Stimulated activated CD4-positive, alpha-beta T cell treated with anti-CD3 and anti-CD28 coated beads, Interleukin-15, amount 100 ng/mL, for 24 hours (primary cell): ENCODE results near the gene C2CD3.
"Not testable (repeated sequence)": the region's sequence is repeated elsewhere in the genome, so short reads cannot be mapped to it uniquely, and the experiment has no call there.

Experiments used
- DNase-seq: peaks from one replicate; pipeline ENCODE4 v3.0.0-alpha.2; 2020

C2CD3 gene

GRCh38 chr11:74066663-74067062, 104.1 kb downstream of the C2CD3 start:
- DNase-seq = not testable (repeated sequence)

- DNase-seq = not testable (repeated sequence)
Observed at GRCh38 chr11:74065534-74065933, 105.3 kb downstream of the C2CD3 start.

DNA sequence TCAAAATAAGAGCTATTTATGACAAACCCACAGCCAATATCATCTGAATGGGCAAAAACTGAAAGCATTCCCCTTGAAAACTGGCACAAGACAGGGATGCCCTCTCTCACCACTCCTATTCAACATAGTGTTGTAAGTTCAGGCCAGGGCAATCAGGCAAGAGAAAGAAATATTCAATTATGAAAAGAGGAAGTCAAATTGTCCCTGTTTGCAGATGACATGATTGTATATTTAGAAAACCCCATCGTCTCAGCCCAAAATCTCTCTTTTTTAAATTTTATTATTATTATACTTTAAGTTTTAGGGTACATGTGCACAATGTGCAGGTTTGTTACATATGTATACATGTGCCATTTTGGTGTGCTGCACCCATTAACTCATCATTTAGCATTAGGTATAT, 107.2 kb downstream of the C2CD3 start:
- DNase-seq = not testable (repeated sequence)

DNA sequence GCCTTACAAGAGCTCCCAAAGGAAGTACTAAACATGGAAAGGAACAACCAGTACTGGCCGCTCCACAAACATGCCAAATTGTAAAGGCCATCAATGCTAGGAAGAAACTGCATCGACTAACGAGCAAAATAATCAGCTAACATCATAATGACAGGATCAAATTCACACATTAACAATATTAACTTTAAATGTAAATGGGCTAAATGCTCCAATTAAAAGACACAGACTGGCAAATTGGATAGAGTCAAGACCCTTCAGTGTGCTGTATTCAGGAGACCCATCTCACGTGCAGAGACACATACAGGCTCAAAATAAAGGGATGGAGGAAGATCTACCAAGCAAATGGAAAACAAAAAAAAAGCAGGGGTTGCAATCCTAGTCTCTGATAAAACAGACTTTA, 109.2 kb downstream of the C2CD3 start:
- DNase-seq = not testable (repeated sequence)

DNA sequence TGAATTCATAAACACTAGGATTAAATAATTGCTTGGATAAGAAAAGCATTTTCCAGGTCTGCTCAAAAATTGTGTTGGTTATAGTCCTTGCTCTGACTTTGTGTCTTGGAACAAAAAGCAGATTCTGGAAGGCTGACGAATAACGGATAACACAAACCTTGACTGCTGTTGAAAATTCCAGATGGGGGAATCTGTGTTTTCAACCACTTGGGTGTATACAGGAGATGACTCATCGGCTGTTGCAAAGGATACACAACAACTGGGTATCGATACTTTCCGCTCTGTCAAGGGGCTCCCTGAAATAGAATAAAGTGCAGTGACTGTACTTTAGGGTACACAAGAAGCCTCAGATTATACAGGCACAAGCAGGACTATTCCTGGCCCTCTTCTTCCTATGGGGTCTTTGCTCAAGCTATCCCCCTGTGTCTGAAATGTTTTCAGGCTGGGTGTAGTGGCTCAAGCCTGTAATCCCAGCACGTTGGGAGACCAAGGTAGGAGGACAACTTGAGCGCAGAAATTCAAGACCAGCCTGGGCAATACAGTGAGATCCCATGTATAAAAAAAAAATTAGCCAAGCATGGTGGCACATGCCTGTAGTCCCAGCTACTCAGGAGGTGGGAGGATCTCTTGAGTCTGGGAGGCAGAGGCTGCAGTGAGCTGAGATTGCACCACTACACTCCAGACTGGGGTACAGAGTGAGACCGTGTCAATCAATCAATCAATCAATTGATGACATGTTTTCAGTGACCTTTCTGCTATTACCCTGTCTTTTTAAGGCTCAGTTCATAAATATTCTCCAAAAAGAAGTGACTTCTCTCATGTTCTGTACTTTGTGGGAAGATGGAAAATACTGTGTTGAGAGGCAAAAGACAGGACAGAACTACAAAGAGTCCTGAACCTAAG, 113.3 kb downstream of the C2CD3 start:
- no peak for DNase-seq

GRCh38 chr11:74055938-74056337, 114.9 kb downstream of the C2CD3 start:
- no peak for DNase-seq

GRCh38 chr11:74050465-74050864, 120.3 kb downstream of the C2CD3 start:
- DNase-seq = no peak

DNA sequence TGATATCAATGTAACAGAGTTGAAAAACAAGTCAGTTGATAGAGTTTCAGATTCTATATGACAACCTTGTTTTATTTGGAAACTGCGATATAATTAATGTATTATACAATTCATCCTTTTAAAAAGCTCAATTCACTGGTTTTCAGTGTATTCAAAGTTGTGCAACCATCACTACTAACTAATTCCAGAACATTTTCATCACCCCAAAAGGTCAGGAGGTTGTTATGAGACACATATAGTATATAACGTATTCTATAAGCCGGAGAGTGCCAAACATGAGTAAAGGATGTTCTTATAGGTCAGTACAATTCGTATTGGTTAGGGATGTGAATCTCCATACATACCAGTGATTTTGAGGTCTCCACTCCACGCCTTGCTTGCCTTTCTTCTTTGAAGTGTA, 121.8 kb downstream of the C2CD3 start:
- DNase-seq = no peak

DNA sequence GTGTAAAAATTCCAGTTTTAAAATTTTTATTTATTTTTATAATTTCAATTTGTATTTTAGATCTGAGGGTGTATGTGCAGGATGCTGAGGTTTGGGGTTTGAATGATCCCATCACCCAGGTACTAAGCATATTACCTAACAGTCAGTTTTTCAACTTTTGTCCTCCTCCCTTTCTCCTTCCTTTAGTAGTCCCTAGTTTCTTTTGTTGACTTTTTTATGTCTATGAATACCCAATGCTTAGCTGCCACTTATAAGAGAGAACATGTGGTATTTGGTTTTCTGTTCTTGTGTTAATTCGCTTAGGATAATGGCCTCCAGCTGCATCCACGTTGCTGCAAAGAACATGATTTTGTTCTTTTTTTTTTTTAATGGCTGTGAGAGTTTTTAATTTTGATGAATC, 126.3 kb downstream of the C2CD3 start:
- no peak for DNase-seq

DNA sequence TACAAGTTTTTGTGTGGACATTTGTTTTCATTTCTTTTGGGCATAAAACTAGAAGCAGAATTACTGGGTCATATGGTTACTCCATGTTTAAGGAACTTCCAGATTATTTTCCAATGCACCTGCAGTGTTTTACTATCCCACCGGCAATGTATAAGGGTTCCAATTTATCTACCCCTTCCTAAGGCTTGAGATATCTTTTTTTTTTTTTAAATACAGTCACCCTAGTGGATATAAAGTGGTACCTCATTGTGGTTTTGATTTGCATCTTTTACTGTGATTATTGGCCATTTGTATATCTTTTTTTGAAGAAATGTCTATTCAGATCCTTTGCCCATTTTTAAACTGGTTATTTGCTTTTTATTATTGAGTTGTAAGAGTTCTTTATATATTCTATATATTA, 127.4 kb downstream of the C2CD3 start:
- DNase-seq = no peak

DNA sequence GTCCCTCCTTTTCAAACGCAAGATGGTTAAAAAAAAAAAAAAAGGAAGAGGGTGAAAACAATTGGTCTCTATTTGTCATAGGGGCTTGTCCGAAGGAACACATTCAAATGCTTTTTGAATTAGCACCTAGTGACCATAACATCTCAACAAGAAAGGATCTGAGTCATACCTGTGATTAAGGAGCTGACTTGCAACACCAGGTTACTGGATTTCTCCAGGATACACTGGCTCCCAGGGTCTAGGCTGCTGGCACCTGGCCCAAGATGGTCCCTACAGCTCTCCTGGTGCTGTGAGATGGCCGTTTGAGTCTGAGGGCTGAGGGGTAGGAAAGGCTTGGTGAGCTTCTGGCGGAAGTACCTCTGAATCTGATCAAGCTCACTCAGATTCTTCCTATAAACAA, 133.5 kb downstream of the C2CD3 start:
- DNase-seq = no peak

- DNase-seq = no peak
Observed at GRCh38 chr11:74035264-74035663, 135.5 kb downstream of the C2CD3 start.

GRCh38 chr11:74033046-74033445, 137.8 kb downstream of the C2CD3 start:
- DNase-seq = no peak

GRCh38 chr11:74030723-74031676, 139.8 kb downstream of the C2CD3 start:
- DNase-seq = no peak

DNA sequence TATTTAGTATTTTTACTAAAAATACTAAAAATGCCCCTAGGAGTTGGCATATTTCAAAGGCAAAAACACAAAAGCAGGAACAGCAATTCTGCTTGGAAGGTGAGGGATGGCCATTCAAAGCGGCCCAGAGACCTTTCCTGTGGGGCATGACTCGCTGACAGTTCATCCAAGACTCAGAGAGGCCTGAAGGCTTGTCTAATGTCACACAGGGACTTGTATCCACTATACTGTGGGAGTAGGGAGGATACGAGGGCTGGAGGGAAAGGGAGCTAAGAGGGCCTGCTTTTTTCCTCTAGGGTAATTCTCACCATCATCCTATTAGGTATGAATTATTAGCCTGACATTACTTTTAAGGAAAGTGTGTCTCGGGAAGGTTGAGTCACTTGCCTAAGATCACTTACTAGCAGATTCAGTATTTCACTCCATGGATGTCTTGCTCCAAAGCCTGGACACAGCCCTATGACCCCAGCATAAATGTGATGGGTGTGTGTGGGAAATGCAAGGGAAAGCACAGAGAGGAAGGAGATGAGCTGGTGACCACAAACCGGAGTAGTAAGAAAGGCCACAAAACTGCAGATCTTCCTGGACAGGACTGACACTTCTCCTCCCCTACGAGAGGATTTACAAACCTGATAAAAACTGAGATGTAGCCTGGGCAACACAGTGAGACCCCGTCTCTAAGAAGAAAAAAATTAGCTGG, 145.2 kb downstream of the C2CD3 start:
- DNase-seq = no peak

DNA sequence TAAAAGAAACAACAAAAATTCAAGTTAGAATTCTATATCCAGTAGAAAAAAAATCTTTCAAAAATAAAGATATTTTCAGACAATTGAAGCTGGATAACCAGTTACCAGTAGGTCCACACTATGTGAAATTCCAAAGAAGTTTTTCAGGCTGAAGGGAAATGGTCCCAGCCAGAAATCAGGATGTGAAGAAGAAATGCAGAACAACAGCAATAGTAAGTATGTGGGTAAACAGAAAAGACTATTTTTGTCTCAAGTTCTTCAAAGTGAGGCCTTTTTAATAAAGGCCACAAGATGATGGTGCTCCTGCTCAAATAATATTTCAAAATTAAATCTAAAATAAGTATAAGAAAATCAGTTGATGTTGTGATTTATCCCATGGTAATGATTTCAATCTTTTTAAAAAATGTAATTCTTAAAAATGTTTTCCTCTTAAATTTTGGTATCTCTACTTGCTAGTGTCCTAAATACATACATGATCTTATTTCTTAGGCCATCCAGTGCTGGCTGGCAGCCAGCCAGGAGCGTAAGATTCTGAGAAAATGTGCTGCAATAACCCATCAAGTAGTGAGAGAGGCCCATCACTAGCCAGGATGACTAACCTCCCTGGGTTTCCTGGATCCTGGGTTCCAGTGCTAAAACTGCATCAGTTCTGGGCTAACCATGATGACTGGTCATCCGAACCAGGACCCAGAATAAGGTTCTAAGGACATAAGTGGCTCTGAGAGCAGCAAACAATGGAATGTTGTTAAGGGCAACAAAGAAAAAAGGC, 146.4 kb downstream of the C2CD3 start:
- DNase-seq = peak; percentile 46

DNA sequence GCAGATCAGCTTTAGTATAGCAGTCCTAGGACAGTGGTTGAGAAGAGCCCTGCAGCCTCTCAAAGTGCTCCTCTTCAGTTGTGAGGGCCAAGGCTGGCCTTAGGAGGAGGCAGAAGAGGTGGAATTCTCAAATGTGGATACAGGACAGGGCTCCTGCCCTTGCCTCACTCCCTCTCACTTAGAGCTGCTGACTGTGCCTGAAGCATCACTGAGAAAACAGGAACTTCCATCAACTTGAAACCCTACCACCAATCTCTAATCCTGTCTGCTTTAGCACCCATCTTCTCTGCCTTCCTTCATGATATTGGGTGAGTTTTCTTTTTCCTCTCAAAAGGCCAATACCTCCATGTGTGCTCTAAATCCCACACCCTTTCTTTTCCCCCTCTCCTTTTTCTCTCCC, 147.5 kb downstream of the C2CD3 start:
- no peak for DNase-seq

GRCh38 chr11:74022546-74022945, 148.3 kb downstream of the C2CD3 start:
- no peak for DNase-seq

DNA sequence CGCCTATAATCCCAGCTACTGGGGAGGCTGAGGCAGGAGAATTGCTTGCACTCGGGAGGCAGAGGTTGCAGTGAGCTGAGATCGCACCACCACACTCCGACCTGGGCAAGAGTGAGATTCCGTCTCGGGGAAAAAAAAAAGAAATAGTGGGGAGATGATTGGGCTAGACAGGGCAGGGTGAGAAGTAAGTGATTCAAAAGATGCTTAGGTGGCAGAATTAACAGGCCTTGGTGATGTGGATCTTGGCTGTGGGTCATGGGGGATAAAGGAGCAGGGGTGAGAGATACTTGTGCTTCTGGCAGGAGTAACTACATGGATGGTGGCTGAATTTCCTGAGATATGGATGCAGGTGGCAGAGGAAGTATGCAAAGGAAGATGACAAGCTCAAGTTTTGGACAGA, 148.8 kb downstream of the C2CD3 start:
- no peak for DNase-seq

- DNase-seq = no peak
Observed at GRCh38 chr11:74020539-74020938, 150.3 kb downstream of the C2CD3 start.

DNA sequence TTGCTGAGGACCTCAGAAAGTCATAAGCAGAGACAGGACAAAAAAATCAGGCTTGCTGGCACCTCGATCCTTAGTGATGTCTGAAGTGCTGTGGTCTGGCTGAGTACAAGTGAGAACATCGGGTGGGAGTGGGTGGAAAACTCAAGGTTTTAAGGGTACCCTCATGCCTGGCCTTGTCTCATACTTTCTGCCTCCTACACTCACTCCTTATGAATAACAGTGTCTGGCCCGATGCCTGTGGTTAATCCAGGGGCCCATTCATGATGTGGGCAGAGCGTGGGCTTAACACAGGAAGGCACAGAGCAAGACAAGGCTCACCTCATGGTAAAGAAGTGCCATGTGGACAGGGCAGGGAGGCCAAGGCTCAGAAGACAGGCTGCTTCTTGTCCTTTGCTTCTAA, 150.9 kb downstream of the C2CD3 start:
- peak; percentile 81 for DNase-seq

DNA sequence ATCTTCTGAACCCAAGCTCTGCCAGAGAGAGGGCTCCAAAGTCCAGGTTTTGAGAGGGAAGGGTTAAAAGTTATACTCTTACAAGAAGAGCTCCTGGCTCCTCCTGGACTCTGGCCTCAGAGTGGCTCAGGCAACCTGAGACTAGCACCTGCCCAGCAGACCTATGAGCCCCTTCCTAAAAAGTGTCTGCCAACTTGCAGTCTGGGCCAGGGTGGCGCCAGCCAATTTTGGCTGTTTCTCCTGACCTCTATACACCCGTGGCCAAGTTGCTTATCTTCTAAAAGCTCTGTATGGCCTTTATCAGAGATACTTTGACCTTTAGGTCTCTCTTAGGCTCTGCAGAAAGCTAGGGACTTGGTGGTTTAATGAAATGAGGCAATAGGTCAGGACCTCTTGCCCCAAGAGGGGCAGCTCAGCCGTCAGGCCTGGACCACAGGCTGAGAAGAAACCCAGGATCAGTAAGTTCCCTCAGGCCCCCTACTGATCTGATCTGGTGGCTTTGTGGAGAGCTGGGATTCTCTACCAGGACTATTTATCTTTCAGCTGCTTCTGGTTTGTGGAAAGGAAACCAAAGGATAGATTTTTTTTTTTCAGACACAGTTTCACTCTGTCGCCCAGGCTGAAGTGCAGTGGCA, 151.6 kb downstream of the C2CD3 start:
- DNase-seq = no peak
